ENCODE results near the gene SLC35F5.
A peak's percentile ranks its signal among the peaks of the same experiment; 100 is the strongest.
"Not testable (repeated sequence)": the region's sequence is repeated elsewhere in the genome, so short reads cannot be mapped to it uniquely, and the experiment has no call there.

SLC35F5 gene

GRCh38 chr2:113756355-113757137 lies at the start of gene SLC35F5:
TSS of gene SLC35F5 (minus strand) at chr2:113756642. CDS start at chr2:113756409, 233 bp downstream.
- DNase-seq = peak; percentile 66 to 84

GRCh38 chr2:113799375-113799774 lies 42.9 kb upstream of the SLC35F5 start:
- no peak for DNase-seq

- DNase-seq = no peak
Measured at GRCh38 chr2:113797237-113797636, 40.8 kb upstream of the SLC35F5 start.

- no peak for DNase-seq
Measured at GRCh38 chr2:113796592-113797175, 40.2 kb upstream of the SLC35F5 start.

GRCh38 chr2:113795405-113795920 lies 39.0 kb upstream of the SLC35F5 start:
- no peak for DNase-seq

- DNase-seq = no peak
Measured at GRCh38 chr2:113791697-113792590, 35.5 kb upstream of the SLC35F5 start.

GRCh38 chr2:113784823-113785744 lies 28.6 kb upstream of the SLC35F5 start:
- DNase-seq = peak in 1 of 2 experiments; percentile 52

- DNase-seq = no peak
Measured at GRCh38 chr2:113780472-113780871, 24.0 kb upstream of the SLC35F5 start.

- no peak for DNase-seq
Measured at GRCh38 chr2:113777371-113777770, 20.9 kb upstream of the SLC35F5 start.

GRCh38 chr2:113776949-113777348 lies 20.5 kb upstream of the SLC35F5 start:
- no peak for DNase-seq

GRCh38 chr2:113774616-113775015 lies 18.2 kb upstream of the SLC35F5 start:
- not testable (repeated sequence) for DNase-seq

GRCh38 chr2:113770929-113771328 lies 14.5 kb upstream of the SLC35F5 start:
- DNase-seq = no peak

- DNase-seq = no peak
Measured at GRCh38 chr2:113769555-113769954, 13.1 kb upstream of the SLC35F5 start.

GRCh38 chr2:113768770-113769169 lies 12.3 kb upstream of the SLC35F5 start:
- DNase-seq = no peak

GRCh38 chr2:113767811-113768460 lies 11.5 kb upstream of the SLC35F5 start:
- DNase-seq = no peak

- DNase-seq = no peak
Measured at GRCh38 chr2:113765276-113765675, 8.8 kb upstream of the SLC35F5 start.

GRCh38 chr2:113762377-113763118 lies 6.1 kb upstream of the SLC35F5 start:
- DNase-seq = no peak

- no peak for DNase-seq
Measured at GRCh38 chr2:113760400-113760799, 4.0 kb upstream of the SLC35F5 start.

- no peak for DNase-seq
Measured at GRCh38 chr2:113757138-113757657, 756 bp upstream of the SLC35F5 start.

GRCh38 chr2:113755835-113756354 lies 547 bp downstream of the SLC35F5 start:
- peak in 1 of 2 experiments; percentile 46 for DNase-seq
